ENCODE data around the gene RNU6-9.

Gene RNU6-9

GRCh38 chr19:927780-928401, 34.6 kb downstream of the RNU6-9 start:
- peaks cover 36% of the 10 kb centered on the region for H3K36me3 ChIP-seq (ENCODE audit: insufficient read depth, low read length)
- peaks cover 27% of the 10 kb centered on the region for H3K4me1 ChIP-seq (ENCODE audit: insufficient read depth, low read length)
- H3K27ac ChIP-seq (ENCODE audit: low read length), result 0 out of 2 replicates have a peak overlapping the region, but pooled peaks have one; percentile 44
- H4K20me1 ChIP-seq (ENCODE audit: insufficient read depth, low read length), result peaks cover 23% of the 10 kb centered on the region
- H3K4me2 ChIP-seq (ENCODE audit: insufficient read depth, low read length), result peak overlapping the region; percentile 99
- H3K79me2 ChIP-seq (ENCODE audit: insufficient read depth, low read length), result peaks cover 50% of the 10 kb centered on the region
- no peaks in the 10 kb centered on the region for H3K9me3 ChIP-seq (ENCODE audit: insufficient read depth, low read length, severe bottlenecking)
- no peak overlapping the region for H2AFZ ChIP-seq (ENCODE audit: low read depth, low read length)
- H3K9ac ChIP-seq (ENCODE audit: low read depth, low read length), result peak overlapping the region; percentile 98; the same call in 1 of the 2 replicates
- peak overlapping the region in 1 of 2 experiments; percentile 27; a peak in 1 of 4 replicates for H3K4me3 ChIP-seq (ENCODE audit: low read depth in 1 of 2, low read length in 2 of 2)
- H3K27me3 ChIP-seq (ENCODE audit: insufficient read depth, low read length, poor library complexity), result no peaks in the 10 kb centered on the region
- no peak for DNase-seq
- ATAC-seq (ENCODE audit: insufficient read depth, low read depth), result no peak
- no peak for TF ChIP-seq EZH2 (IDR thresholded peaks at IDR 0.05; ENCODE audit: borderline replicate concordance, low read depth, low read length, severe bottlenecking)
- TF ChIP-seq, protein P1, sequence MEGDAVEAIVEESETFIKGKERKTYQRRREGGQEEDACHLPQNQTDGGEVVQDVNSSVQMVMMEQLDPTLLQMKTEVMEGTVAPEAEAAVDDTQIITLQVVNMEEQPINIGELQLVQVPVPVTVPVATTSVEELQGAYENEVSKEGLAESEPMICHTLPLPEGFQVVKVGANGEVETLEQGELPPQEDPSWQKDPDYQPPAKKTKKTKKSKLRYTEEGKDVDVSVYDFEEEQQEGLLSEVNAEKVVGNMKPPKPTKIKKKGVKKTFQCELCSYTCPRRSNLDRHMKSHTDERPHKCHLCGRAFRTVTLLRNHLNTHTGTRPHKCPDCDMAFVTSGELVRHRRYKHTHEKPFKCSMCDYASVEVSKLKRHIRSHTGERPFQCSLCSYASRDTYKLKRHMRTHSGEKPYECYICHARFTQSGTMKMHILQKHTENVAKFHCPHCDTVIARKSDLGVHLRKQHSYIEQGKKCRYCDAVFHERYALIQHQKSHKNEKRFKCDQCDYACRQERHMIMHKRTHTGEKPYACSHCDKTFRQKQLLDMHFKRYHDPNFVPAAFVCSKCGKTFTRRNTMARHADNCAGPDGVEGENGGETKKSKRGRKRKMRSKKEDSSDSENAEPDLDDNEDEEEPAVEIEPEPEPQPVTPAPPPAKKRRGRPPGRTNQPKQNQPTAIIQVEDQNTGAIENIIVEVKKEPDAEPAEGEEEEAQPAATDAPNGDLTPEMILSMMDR (IDR thresholded peaks at IDR 0.05; ENCODE audit: borderline replicate concordance, extremely low read depth, low read length, poor library complexity, severe bottlenecking), result no peak

DNA sequence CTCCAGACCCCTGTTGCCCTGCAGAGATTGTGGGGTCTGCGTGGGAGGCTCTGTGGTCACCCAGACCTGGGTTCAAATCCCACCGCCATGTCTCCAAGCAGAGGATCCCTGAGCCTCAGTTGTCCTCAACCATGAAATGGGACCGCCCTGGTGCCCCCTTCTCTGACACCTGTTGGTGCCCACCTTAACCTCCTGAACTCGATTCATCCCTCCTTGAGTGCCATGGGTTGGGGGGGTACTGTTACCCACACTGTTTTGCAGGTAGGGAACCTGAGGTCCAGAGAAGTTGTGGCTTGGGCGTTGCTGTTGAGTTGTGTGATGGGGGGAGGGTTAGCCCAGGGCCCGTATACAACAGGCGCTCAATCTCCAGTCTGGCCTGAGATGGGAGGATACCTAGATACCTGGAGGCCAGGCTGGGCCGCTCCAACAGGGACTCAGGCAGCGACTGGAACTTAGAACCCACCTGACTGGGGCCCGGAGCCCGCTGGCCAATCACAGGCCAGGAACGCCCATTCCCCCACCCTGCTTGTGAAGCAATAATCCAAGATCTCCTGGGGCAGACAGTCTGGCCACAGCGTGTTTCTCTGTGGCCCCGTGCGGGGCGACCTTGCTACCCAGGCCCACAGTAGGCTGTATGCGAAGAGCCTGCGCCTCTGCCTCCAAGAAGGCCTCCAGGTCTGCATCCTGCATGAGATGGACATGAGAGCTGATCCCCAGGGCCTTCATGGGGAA, 35.4 kb downstream of the RNU6-9 start:
- peaks cover 55% of the 10 kb centered on the region for H3K79me2 ChIP-seq (ENCODE audit: insufficient read depth, low read length)
- H3K9me3 ChIP-seq (ENCODE audit: insufficient read depth, low read length, severe bottlenecking), result no peaks in the 10 kb centered on the region
- H3K4me2 ChIP-seq (ENCODE audit: insufficient read depth, low read length), result no peak overlapping the region; the same call in 1 of the 2 replicates
- H3K27me3 ChIP-seq (ENCODE audit: insufficient read depth, low read length, poor library complexity), result no peaks in the 10 kb centered on the region
- H3K9ac ChIP-seq (ENCODE audit: low read depth, low read length), result no peak overlapping the region
- peaks cover 27% of the 10 kb centered on the region for H3K4me1 ChIP-seq (ENCODE audit: insufficient read depth, low read length)
- no peak overlapping the region for H3K27ac ChIP-seq (ENCODE audit: low read length)
- H3K36me3 ChIP-seq (ENCODE audit: insufficient read depth, low read length), result peaks cover 43% of the 10 kb centered on the region
- ATAC-seq (ENCODE audit: insufficient read depth, low read depth) (no peak), DNase-seq (no peak)
- H4K20me1 ChIP-seq (ENCODE audit: insufficient read depth, low read length), result peaks cover 30% of the 10 kb centered on the region
- no peak overlapping the region for H3K4me3 ChIP-seq (ENCODE audit: low read depth in 1 of 2, low read length in 2 of 2)
- no peak for TF ChIP-seq EZH2 (IDR thresholded peaks at IDR 0.05; ENCODE audit: borderline replicate concordance, low read depth, low read length, severe bottlenecking)
- TF ChIP-seq, protein P1 (IDR thresholded peaks at IDR 0.05; ENCODE audit: borderline replicate concordance, extremely low read depth, low read length, poor library complexity, severe bottlenecking), result no peak
- no peak overlapping the region for H2AFZ ChIP-seq (ENCODE audit: low read depth, low read length)

GRCh38 chr19:929203-929890, 36.1 kb downstream of the RNU6-9 start:
- DNase-seq, result no peak
- Histone ChIP-seq H3K4me2 (ENCODE audit: insufficient read depth, low read length) (no peak overlapping the region), H3K4me1 (ENCODE audit: insufficient read depth, low read length) (peaks cover 22% of the 10 kb centered on the region), H3K4me3 (ENCODE audit: low read depth in 1 of 2, low read length in 2 of 2) (no peak overlapping the region), H4K20me1 (ENCODE audit: insufficient read depth, low read length) (peaks cover 30% of the 10 kb centered on the region), H3K79me2 (ENCODE audit: insufficient read depth, low read length) (peaks cover 62% of the 10 kb centered on the region), H3K36me3 (ENCODE audit: insufficient read depth, low read length) (peaks cover 43% of the 10 kb centered on the region), H3K9me3 (ENCODE audit: insufficient read depth, low read length, severe bottlenecking) (no peaks in the 10 kb centered on the region), H2AFZ (ENCODE audit: low read depth, low read length) (no peak overlapping the region), H3K27me3 (ENCODE audit: insufficient read depth, low read length, poor library complexity) (no peaks in the 10 kb centered on the region), H3K9ac (ENCODE audit: low read depth, low read length) (no peak overlapping the region), H3K27ac (ENCODE audit: low read length) (no peak overlapping the region)
- no peak for ATAC-seq (ENCODE audit: insufficient read depth, low read depth)
- TF ChIP-seq, protein P1 (IDR thresholded peaks at IDR 0.05; ENCODE audit: borderline replicate concordance, extremely low read depth, low read length, poor library complexity, severe bottlenecking), result no peak
- TF ChIP-seq EZH2 (IDR thresholded peaks at IDR 0.05; ENCODE audit: borderline replicate concordance, low read depth, low read length, severe bottlenecking), result no peak

Data from DND-41 (cell line).